Measurements from ENCODE around the gene SGCA.
A peak's percentile ranks its signal among the peaks of the same experiment; 100 is the strongest.

Gene SGCA

DNA sequence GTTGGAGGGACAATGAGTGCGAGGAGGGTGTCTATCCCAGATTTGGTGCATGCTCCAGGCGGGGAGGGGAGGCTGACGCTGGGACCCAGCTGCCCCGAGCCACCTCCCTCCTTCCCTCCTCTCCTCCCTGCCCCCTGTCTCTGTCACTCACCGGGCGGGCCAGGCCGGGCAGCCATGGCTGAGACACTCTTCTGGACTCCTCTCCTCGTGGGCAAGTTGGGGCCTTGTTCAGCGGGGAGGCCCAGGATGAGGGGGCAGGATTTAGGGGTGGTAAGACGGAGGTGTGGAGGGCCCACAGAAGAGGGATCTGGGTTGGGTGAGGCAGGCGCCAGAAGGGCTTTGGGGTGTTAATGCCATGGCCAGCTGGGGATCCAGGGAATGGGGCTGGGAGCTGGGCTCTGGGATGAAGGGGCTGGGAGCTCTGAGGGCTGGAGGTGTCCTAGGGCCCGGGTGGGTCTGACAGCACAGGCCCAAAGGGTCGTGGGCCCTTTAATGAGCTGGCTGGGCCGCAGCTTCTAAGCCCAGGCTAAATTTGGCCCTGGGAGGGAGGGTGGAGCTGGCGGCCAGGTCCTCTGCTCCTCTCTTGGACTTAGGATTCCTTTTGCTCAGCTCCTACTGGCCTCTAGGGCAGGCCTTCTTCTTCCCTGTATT is at the start of gene SGCA:
Gene SGCA, plus strand, starts transcription at position 139 of the 651 bp plus-strand sequence. Its CDS starts 36 bp downstream, at position 175.
- DNase-seq: no peak

GRCh38 chr17:50117202-50118051 is 48.4 kb upstream of the SGCA start:
- DNase-seq: no peak

- DNase-seq: peak in 1 of 2 experiments; percentile 45
These were observed 47.6 kb upstream of the SGCA start for GRCh38 chr17:50118076-50118827.

DNA sequence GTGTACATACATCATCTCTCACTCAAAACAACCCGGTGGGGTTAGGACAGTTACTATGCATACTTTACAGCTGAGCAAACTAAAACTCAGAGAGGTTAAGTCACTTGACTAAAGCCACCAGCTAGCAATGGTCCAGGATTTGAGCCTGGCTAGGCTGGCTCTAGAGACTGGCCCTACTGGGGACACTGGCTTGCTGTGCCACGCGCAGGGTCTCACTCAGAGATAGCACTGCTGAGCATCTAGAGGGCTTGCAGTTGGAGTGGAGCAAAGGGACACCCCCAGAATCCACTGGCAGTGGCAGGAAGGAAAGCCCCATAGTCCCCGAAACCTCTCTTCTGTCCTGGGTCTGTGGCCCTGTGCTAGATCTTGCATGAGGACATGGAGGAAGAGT is 47.0 kb upstream of the SGCA start:
- DNase-seq: no peak

GRCh38 chr17:50120475-50121253 is 45.1 kb upstream of the SGCA start:
- DNase-seq: no peak

DNA sequence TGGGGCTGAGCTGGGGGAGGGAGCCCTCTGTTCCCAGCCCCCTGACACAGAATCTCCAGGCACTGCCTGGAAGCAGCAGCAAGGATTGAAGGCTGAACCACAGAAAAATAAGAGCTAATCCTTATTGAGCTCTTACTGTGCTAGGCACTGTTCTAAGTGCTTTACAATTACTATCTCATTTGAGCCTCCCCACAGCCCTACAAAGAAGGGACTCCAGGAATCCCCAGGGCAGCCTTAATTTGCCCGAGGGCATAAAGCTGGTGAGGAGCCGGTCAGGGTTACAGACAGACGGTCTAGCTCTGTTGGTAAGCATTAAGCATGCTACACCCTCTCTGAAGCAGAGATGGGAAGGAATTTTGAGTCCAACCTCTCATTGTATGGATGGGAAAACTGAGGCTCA is 42.9 kb upstream of the SGCA start:
- no peak for DNase-seq

DNA sequence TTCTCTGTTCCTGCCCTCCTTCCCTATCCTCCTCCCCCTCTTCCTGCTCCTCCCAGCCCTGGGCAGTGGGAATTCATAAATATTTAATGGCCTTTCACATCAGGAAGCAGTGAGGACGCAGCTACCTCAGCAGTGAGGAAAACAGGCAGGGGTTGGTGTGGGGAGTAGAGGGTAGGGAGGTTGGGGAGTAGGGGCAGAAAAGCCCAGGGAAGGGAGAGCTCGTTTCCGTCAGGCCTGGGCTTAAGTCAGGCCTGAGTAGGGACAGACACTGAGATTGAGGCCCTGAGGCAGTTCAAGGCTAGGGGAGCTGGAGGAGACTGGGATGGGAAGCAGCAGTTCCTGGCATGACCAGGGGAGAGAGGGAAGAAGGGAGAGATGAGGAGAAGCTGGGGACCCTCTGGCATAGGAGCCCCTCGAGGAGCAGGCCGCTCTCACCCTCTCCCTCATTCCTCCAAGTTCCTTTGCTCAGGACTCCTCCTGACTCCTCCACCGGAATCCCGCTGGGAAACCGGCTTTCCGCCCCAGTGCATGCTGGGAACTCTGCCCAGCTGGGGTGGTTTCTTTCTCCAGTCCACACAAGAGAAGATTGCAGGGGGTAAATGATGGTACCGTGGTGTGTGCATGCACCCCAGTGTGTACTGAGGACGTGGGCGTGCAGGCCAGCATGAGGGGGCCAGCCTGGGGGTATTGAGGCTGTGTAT is 42.0 kb upstream of the SGCA start:
- no peak for DNase-seq

- DNase-seq: no peak
These were observed 40.3 kb upstream of the SGCA start for GRCh38 chr17:50125420-50125997.

DNA sequence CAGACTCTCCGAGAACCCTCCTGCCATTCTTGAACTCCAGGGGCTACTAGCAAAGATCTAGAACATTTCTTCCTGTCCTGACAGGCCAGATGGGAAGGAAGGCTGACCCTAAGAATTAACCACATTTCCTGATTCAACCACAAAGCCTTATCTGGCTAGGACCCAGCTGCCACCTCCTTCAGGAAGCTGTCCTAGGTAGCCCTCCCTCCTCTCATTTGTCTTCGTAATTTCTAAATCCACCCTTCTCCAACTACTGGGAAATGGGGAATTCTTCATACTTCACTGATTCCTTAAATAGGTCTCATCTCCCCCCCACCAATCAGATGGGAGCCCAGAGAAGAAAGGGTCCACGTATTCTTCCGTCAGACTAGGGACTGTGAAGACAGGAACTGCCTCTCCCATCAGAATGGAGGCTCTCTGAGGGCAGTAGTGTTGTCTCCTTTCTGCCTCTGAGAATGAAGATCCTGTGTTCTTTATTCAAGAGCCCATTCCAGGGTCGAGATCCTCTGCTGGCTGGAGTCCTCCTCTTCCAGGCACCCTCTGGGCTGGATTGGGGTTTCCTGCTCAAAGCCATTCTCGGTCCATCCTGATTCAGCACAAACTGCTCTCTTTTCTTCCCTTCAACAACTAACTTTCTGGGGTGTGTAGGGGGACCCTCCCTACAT is 38.0 kb upstream of the SGCA start:
- DNase-seq: no peak

GRCh38 chr17:50128441-50129352 is 37.1 kb upstream of the SGCA start:
- DNase-seq: no peak

DNA sequence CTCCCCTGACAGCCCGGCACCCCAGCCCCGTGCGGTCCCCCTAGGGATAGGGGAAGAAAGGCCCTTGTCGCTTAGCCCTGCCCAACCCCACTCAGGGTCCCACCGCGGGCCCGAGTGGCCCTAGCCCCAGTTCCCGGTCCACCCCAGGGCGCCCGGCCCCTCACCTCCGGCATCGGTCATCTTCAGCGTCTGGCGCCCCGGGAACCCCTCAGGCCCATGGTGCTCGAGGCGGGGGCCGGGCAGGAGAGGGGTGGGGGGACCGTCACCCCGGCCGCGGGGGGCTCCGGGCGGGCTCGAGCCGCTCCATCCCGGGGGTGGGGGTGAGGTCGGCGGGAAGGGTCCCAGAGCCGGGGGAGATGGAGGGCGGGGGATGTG is 36.5 kb upstream of the SGCA start:
- no peak for DNase-seq

GRCh38 chr17:50129728-50130558 is 35.9 kb upstream of the SGCA start, which contains the start of gene SAMD14:
SAMD14 (minus strand) TSS chr17:50130160; CDS start chr17:50124959, 5,201 bp downstream.
- no peak for DNase-seq

DNA sequence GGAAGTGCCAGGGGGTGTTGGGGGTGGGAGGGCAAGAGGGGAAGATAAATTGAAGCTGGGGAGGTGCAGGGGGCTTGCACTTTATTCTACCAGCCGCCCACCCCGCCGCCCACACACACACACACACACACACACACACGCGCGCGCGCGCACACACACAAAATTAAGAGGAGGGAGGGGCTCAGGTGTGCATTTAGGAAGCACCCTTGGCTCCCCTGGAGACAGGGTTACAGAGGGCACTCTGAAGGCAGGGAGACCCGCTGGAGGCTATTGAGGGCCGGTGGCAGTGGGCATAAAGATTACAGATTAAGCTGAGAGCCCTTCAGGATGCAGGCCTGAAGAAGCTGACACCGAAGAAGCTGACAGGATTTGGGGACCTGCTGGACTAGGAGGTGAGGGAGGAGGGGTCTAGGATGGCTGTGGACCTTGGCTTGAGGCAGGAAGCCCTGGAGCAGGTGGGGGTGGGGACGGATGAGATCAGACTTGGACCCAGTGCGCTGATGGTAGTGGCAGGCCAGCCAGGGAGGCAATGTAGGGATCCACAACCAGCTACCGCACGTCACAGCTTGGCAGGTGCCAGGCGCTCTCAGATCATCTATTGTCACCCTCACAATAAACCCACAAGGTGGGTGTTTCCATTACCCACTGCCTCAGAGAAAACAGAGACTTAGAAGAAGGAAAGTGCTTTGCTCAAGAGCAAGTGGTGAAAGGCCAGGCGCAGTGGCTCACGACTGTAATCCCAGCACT is 35.1 kb upstream of the SGCA start:
- peak in 1 of 2 experiments; percentile 26 for DNase-seq

DNA sequence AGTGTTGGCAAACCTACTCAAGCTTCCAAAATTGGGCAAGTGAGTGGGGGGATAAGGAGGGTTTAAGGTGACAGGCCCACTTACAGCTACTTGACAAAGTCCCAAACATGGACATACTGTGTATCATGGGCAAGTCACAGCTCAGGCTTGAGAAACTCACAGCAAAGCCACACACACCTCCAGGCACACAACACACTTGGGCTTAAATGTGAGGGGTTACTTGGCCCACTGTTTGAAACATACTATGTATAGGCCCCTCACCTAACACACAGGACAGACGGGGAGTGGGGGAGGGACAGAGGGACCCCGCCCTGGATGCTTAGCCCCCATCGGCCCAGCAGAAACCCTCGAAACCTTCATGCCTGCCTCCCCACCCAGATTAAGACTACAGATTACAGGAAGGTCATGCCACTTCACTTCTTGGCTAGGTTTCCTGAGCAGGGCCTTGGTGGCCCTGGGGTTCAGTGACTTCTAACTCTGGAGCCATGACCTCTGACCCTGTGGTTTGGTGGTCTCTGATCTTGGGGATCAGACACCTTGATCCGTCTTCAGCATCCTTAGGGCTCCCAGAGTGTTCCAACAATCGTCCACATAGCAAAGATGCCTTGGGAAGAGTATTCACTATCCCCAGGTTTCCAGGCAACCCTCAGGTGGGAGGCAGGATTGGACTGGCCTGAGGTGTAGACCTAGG is 33.6 kb upstream of the SGCA start:
- DNase-seq: no peak

GRCh38 chr17:50133028-50133768 is 32.6 kb upstream of the SGCA start:
- no peak for DNase-seq

GRCh38 chr17:50133769-50134099 is 32.1 kb upstream of the SGCA start:
- no peak for DNase-seq
